Head of caudate nucleus (tissue), 42 donors: ENCODE results near the gene VPS26B.
A peak's percentile ranks its signal among the peaks of the same experiment; 100 is the strongest.
"Not testable (repeated sequence)": the region's sequence is repeated elsewhere in the genome, so short reads cannot be mapped to it uniquely, and the experiment has no call there.

ENCODE experiments used
- DNase-seq, 42 donors: peaks; one replicate each; pipeline versions ENCODE4 v3.0.0 to v3.0.0-alpha.2; 2020 to 2021; ENCODE audit warnings: mixed read lengths in 7 of 42
- intact Hi-C: fragments of 100-400 bp; cut with DNase I; formaldehyde crosslinking; loops from one replicate; pipeline ENCODE4 v1.15.0; 2022

The VPS26B gene

DNA sequence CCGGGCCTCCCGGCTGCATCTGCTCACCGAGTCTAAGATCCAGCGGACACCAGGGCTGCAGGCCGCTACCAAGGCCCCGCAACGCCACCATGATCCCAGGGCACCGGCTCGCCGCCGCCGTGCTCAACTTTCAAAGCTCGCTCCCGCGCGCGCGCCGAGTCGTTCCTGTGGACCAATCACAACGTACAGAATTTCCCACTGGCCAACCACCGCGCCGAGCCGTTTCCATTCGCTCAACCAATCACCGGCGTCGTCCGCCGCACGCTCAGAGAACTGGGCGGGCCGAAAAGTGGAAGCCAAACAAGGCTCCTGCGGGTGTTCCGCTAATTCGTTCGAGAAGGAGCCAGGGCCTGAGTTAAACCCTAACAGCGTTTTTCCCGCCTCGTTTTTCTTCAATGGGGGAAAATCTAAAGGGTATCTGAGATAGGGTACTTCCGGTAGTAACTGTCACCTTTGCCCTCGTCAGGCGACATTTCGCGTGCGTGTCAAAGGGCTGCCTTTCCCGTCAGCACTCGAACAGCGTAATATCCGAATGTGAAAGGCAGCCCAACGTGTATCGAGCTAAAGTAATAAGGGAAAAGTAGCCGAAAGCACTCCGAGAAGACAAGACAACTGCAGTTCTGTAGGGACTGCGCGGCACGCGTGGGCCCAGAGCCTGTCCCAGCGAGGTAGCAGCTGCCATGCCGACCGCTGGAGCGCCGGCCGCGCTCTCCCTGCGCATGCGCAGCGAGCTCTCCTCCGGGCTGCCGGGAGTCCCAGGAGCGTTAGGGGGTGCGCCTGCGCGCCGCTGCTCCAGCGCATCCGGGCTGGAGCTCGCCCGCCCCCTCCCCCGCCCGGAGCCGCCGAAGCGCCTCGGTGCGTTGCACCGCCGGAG, at the start of gene VPS26B, which contains the start of gene NCAPD3:
VPS26B (plus strand) TSS at position 836 of the 874 bp plus-strand sequence. CDS start 452 bp downstream, outside the sequence.
NCAPD3 (minus strand) TSS at position 132 of the 874 bp plus-strand sequence; CDS start at position 91, 41 bp downstream.
- intact Hi-C loops: loop anchor here (10.0 kb wide), 1 partner anchor 179 kb away; no protein-coding TSS in a partner anchor
- DNase-seq: peak; percentile 93 to 99 (median 96)

DNA sequence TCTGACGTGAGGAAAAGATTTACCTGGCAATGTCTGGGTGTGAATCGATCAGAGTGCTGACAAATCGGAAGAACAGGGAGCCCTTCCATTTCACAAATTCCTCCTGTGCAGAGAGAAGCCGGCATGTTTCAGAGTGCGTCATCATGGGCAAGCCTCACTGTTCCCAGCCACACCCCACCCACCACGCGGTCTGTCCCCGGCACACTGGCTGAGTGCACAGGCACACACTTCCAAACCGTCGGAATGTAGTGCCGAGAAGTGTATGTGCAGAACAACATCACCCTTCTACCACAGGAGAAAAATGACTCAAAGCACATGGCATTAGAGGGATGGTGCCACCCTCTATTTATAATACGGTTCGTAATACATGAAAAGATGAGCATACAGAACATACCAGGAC, 48.2 kb upstream of the VPS26B start:
- intact Hi-C loops: no loop called here
- DNase-seq: no peak

DNA sequence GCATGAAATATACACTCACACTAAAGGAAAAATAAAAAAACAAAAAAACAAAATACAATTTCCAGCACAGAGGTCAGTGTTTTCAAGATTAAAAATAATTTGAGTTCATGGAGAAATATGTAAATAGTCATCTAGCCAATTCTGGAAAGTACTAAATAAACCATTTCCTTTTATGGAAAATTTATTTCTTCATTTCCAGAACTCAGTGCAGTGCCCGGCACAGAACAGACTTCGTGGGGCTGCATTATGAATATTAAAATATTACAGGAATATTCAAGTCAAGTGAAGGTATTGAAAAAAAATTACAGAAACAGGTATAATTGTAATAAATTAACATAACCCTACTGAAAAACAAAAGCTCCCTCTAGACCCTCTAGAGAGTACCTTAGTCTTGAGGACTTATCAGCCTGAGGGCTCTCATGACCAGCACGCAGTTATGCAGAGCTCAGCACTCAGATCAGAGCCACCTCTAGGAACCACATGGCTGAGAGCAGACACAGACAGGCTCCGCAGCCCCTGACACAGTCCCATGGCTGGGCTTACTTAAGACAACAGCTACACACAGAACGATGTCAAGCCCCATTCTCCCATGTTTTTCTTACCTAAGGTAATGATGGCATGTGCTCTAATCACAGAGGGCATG, 46.3 kb upstream of the VPS26B start:
- intact Hi-C loops: no loop called here
- DNase-seq: no peak

- intact Hi-C loops: no loop called here
- no peak for DNase-seq
Measured at GRCh38 chr11:134181707-134182106, 42.8 kb upstream of the VPS26B start.

- DNase-seq: not testable (repeated sequence)
Measured at GRCh38 chr11:134188092-134188491, 36.4 kb upstream of the VPS26B start.

GRCh38 chr11:134196756-134197155, 27.7 kb upstream of the VPS26B start:
- no peak for DNase-seq
- intact Hi-C loops: no loop called here

More at GRCh38 chr11:134188092-134188491, 36.4 kb upstream of the VPS26B start:
- intact Hi-C loops: not testable (repeated sequence)

DNA sequence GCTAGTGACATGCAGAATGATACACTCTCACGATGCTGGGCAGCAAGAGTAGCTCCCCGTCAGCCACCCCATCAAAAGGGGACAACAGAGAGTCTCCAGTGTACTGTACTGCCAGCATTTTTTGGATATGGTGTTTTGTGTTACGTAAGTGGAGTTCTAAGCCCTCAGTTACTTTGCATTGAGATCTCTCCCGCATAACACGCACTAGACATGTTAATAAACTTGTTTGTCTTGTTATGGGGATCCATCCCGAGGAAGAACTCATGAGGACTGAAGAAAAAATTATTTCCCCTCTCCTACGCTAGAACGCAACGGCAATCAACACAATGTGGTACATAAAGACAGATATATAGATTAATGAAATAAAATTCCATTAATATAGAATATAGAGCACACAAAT, 24.9 kb upstream of the VPS26B start:
- intact Hi-C loops: no loop called here
- no peak for DNase-seq

- intact Hi-C loops: no loop called here
- DNase-seq: no peak
Measured at GRCh38 chr11:134200688-134201087, 23.8 kb upstream of the VPS26B start.

DNA sequence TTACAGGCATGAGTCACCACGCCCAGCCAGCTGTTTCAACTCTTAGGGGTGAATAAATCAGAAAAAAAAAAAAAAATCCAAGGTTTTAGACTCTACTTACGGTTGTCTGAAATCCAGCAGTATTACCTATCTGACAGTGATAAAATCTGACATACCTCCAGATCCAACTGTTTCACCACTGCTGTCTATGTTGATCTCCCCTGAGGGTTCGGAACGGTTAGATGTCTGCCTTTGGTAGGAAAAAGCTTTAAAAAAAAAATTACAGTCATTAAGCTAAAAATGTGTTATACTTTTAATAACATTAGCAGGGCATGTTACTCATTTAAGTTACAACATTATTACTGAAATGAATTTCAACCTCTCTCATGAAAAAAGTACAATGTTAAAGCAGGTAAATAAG, 21.8 kb upstream of the VPS26B start:
- no peak for DNase-seq
- intact Hi-C loops: no loop called here

- intact Hi-C loops: no loop called here
- DNase-seq: no peak
Measured at GRCh38 chr11:134205729-134206128, 18.7 kb upstream of the VPS26B start.

- intact Hi-C loops: no loop called here
Measured at GRCh38 chr11:134206185-134206584, 18.3 kb upstream of the VPS26B start.

DNA sequence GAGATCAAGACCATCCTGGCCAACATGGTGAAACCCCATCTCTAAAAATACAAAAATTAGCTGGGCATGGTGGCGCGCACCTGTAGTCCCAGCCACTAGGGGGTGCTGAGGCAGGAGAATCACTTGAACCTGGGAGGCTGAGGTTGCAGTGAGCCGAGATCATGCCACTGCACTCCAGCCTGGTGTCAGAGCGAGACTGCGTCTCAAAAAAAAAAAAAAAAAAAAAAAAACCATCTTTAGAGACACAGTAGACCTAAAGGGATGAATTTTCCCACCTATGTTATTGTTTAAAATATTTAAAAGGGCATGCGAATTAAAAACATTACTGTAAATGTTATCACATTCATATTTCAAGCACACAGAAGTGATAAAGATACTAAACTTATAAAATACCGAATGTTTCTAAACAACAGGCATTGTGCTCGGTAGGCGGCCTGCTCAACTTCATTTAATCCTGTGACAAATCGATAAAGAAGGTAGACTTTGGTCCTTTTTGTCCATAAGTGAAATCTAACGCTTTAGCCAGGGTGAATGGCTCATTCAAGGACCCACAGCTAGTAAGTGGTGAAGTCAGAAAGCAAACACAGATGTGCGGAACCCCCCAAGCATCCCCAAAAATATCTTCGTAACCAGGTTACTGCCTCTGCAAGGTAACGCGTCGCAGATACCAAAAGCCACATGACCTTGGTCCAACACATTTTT, 16.8 kb upstream of the VPS26B start:
- DNase-seq: peak in 18 of 42 donors; percentile 7 to 66 (median 26)
- intact Hi-C loops: no loop called here

More at GRCh38 chr11:134206185-134206584, 18.3 kb upstream of the VPS26B start:
- DNase-seq: no peak

- peak in 11 of 42 donors; percentile 14 to 57 (median 28) for DNase-seq
- intact Hi-C loops: no loop called here
Measured at GRCh38 chr11:134215836-134216235, 8.6 kb upstream of the VPS26B start.

GRCh38 chr11:134216816-134217215, 7.7 kb upstream of the VPS26B start:
- intact Hi-C loops: no loop called here
- DNase-seq: no peak

GRCh38 chr11:134223121-134223520, 1.4 kb upstream of the VPS26B start:
- no peak for DNase-seq
- intact Hi-C loops: loop anchor here (10.0 kb wide), 1 partner anchor 178 kb away; no protein-coding TSS in a partner anchor

DNA sequence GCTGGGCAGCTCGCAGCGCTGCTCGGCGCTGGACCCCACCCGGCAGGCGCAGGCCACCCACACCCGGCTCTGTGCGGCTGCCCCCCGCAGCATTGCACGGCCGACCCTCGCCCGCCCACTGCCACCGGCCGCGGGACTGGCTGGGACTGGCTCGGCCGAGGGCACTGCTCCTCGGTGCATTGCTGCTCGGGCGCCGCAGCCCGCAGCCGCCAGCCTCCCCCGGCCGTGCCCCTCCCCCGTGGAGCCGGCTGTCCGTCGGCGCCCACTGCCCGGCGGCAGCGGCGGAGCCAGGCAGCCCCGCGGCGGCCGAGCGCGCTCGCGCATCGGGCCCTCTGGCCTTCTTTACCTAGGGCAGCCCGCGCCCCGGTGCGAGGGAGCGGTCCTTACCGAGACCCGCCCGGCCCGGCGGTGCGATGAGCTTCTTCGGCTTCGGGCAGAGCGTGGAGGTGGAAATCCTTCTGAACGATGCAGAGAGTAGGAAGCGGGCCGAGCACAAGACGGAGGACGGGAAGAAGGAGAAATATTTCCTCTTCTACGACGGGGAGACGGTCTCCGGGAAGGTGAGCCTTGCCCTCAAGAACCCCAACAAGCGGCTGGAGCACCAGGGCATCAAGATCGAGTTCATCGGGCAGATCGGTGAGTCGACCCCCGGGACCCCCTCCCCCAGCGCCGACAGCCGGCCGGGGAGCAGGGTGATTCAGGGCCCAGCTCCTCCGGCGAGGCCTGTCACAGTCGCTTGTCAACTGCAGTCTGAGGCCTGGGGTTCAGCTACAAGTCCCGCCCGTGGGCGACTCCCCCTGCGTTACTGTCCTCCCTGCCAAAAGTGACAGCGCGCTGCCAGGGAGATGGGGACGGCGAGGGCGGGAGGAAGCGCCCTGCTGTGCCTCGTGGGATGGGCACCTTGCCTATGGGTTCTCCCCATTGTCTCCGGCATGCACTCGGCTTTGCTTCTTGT, 516 bp downstream of the VPS26B start:
- intact Hi-C loops: loop anchor here (10.0 kb wide), 1 partner anchor 180 kb away; no protein-coding TSS in a partner anchor
- peak; percentile 66 to 91 (median 80) for DNase-seq

DNA sequence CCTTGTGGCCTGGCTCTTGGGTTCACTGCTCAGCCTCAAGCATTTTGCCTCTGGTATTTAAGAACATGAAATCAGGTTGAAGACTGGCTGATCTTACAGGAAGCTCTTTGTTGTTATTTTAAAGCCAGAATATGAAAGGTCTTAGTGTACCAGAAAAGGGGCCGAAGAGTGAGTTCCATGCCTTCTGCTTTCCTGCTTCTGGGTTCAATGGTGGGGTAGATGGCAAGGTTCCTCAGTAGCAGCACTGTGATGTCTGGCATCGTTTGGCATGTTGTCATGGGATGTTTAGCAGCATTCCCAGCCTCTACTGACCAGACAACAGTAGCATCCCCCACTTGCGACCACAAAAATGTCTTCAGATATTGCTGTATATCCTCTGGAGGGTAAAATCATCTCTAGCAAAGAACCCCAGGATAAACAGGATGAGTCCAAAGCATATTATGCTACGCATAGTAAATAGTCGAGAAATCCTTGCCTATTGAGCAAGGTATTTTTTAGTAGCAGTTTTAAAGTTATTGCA, 2.4 kb downstream of the VPS26B start:
- peak in 1 of 42 donors; percentile 23 for DNase-seq
- intact Hi-C loops: loop anchor here (10.0 kb wide), 1 partner anchor 182 kb away; no protein-coding TSS in a partner anchor

GRCh38 chr11:134228625-134229024, 4.2 kb downstream of the VPS26B start:
- peak in 1 of 42 donors; percentile 22 for DNase-seq
- intact Hi-C loops: loop anchor here (10.0 kb wide), 1 partner anchor 184 kb away; no protein-coding TSS in a partner anchor
